ENCODE data around the gene ARHGAP6.
A peak's percentile ranks its signal among the peaks of the same experiment; 100 is the strongest.
"Not testable (repeated sequence)": the region's sequence is repeated elsewhere in the genome, so short reads cannot be mapped to it uniquely, and the experiment has no call there.

Gene ARHGAP6

GRCh38 chrX:11180571-11180970 is 485.1 kb downstream of the ARHGAP6 start:
- no peak for DNase-seq (ENCODE audit: low read depth in 2 of 2)

GRCh38 chrX:11172415-11172814 is 493.3 kb downstream of the ARHGAP6 start:
- DNase-seq (ENCODE audit: low read depth in 2 of 2) = no peak

GRCh38 chrX:11171956-11172355 is 493.8 kb downstream of the ARHGAP6 start:
- no peak for DNase-seq (ENCODE audit: low read depth in 2 of 2)

DNA sequence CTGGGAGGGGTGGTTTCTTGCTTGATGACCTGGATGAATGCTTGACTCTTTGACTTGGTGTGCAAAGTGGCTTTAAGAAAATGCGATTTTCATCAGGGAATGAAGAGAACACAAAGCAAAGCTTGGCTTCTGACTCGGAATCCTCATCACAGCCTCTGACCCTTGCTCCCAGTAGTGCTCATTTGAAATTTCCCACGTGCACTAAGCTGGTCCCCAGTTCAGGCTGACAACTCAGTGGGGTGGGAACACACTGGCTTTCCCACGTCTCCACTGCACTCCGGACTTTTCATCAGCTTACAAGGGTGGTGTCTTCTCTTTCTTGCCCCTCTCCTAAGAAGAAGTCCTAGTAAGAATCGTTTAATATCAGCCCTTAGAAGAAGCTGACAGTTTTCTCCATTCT is 501.3 kb downstream of the ARHGAP6 start:
- DNase-seq (ENCODE audit: low read depth in 2 of 2) = no peak

- no peak for DNase-seq (ENCODE audit: low read depth in 2 of 2)
Observed at GRCh38 chrX:11159149-11159548, 506.6 kb downstream of the ARHGAP6 start.

DNA sequence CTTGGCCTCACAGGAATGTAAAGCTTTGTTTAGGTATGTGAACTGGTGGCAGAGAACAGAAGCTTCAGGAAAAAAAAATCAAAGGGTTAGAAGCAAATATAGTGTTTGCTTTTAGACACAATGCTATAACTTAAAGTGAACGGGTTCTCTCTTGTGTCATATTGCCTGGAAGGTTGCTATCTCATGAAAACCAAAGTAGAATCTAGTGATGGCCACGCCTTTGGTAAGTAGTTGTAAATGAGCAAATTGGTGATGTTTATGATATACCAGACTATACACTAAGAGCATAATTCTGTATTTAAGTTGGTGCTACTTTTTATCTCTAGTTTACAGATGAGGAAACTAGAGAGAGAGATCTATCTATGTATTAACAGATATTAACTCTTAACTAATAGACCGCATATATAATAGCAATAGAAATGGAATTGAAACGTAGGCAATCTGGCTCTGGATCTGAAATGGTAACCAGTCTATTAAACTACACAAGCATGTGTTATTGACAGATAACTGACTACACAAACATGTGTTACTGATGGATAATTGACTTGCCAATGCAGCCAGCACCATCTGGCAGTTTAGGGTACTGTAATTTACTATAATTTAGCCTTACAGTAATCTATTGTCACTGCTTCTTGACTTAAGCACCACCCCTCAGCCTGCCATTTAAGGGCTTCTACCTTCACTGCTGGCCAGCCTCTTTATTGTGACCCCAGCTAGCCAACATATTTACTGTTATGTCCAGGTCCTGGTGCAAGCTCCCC is 513.7 kb downstream of the ARHGAP6 start:
- DNase-seq (ENCODE audit: low read depth in 2 of 2) = no peak

DNA sequence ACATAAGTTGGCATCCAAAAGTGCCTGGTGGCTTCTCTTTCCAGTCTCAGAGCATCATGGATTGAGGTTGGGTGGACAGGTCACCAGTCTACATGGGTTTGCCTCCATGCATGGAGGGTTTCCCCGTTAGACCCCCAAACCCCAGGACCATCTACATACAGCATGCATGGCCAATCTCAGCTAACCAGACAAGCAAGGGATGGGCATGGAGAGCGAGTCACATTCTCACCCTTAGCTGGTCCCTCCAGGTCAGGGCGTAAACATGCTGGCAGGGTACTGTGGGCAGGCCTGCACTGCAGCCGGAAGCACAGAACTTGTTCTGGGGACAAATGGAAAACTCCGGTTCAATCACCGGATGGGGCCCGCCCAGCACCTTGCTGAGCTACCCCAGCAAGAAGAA is 517.3 kb downstream of the ARHGAP6 start:
- no peak for DNase-seq (ENCODE audit: low read depth in 2 of 2)

DNA sequence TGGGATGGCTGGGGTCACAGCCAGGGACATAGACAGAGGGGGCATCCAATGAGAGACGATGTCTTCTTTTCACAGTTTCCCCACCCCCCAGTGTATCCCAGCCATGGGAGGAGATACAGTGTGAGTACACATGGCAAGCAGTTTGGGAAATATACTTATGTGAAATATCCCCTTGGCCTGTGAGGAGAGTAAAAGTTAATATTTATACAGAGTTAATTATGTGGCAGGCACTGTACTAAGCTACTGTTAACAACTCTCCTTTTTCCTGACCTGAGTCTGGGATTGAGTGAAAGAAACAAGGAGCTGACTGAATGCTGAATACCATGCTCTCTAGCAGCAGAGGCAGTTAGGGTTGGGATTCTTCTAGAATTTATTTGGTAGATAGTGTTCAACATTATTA is 519.3 kb downstream of the ARHGAP6 start:
- DNase-seq (ENCODE audit: low read depth in 2 of 2) = no peak

GRCh38 chrX:11143931-11144678 is 521.6 kb downstream of the ARHGAP6 start:
- DNase-seq (ENCODE audit: low read depth in 2 of 2) = peak in 1 of 2 experiments; percentile 11

DNA sequence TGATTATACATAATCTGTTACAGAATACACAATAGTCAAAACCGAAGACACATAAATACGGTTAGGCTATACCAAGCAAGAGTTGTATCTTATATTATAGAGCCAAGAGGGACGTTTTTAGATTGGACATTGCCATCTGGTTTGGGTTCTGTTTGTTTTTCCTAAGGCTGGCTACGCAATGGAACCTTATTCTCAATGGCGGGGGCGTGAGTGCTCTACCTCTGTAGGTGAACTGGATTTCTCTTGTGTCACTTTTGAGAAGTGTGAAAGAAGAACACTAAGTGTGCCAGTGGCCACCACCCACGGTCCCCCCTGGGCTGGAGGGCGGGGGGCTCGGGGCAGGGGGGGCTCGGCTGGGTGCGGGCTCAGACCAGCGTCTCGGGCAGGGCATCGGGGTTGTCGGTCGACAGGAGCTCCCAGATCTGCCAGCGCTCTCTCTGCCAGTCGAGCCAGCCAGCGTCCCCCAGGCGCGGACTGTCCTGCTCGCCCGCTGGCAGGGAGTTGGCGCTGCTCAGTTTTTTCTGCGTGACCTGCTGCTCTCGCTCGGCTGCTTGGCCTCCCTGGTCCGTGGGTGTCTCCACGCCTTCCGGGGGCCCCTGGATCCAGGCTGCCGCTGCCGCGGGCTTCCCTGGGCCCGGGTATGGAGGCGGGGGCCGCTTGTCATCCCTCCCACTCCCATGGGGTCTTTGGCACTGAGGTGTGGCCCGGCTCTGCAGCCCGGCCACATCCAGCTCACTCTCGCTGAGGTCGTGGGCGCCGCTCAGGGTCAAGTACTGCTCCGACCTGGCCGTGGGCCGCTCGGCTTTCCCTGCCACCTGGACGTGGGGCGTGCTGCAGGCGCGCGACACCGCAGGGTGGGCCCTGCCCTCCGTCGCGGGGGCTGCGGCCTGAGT is 527.0 kb downstream of the ARHGAP6 start:
- no peak for DNase-seq (ENCODE audit: low read depth in 2 of 2)

GRCh38 chrX:11137543-11138139 is 528.1 kb downstream of the ARHGAP6 start:
- no peak for DNase-seq (ENCODE audit: low read depth in 2 of 2)

- DNase-seq (ENCODE audit: low read depth in 2 of 2) = no peak
Observed at GRCh38 chrX:11135564-11136185, 530.0 kb downstream of the ARHGAP6 start.

DNA sequence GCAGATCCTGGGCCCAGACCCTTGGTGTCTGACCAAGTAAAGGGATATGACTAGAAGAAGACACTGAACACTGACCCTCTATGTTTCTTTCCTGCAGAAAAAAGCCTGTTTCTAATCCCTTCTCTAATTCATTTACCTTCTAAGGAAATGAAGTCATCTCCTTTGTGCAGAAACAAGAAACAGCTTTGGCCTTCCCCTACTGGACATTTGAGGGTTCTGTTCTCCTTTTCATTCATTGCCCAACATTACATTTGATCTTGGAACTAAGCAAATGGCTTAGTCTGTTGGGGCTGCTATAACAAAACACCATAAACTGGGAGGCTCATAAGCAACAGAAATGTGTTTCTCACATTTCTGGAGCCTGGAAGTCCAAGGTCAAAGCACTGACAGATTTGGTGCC is 534.6 kb downstream of the ARHGAP6 start:
- no peak for DNase-seq (ENCODE audit: low read depth in 2 of 2)

DNA sequence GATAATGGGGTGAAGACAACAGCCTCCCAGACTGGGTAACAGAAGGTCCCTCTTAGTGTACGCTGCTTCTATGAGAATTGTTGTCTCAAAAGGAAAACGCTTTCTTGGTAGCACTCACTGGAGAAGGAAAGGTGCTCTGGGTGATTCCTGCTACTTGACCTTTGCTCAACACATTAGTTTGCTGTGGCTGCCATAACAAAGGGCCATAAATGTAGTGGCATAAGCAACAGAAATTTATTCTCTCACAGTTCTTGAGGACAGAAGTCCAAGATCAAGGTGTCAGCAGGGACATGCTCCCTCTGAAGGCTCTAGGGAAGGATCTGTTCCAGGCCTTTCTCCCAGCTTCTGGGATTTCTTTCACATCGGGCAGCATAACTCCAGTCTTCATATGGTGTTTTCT is 535.6 kb downstream of the ARHGAP6 start:
- DNase-seq (ENCODE audit: low read depth in 2 of 2) = no peak

GRCh38 chrX:11129534-11130105 is 536.1 kb downstream of the ARHGAP6 start:
- no peak for DNase-seq (ENCODE audit: low read depth in 2 of 2)

DNA sequence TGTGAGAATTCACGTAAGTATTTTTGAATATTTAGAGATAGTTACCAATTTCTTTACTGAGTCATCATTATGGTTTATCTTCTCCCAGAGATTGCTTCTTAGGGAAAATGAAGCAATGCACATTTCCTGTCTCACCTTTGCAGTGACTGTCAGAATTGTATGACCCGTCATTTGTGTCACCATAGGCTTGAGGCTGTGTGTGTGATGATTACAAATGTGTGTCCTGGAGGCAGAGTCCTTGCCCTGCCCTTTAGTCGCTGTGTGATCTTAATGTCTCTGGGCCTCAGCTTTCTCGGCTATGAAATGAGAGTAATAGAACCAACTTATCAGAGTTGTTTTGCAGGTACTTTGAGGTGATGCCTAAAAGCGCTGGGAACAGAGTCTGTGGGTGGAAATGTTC is 540.7 kb downstream of the ARHGAP6 start:
- no peak for DNase-seq (ENCODE audit: low read depth in 2 of 2)

- DNase-seq (ENCODE audit: low read depth in 2 of 2) = no peak
Observed at GRCh38 chrX:11124112-11124511, 541.6 kb downstream of the ARHGAP6 start.

DNA sequence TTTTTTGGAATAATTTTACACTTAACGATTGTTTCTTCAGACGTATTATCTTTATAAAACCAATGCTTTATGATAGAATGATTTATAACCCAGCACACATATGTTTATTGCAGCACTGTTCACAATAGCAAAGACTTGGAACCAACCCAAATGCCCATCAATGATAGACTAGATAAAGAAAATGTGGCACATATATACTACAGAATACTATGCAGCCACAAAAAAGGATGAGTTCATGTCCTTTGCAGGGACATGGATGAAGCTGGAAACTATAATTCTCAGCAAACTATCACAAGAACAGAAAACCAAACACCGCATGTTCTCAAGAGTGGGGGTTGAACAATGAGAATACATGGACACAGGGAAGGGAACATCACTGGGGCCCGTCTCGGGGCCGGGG is 542.6 kb downstream of the ARHGAP6 start:
- DNase-seq (ENCODE audit: low read depth in 2 of 2) = not testable (repeated sequence)

- DNase-seq (ENCODE audit: low read depth in 2 of 2) = no peak
Observed at GRCh38 chrX:11119313-11119943, 546.3 kb downstream of the ARHGAP6 start.

GRCh38 chrX:11117745-11118144 is 548.0 kb downstream of the ARHGAP6 start:
- DNase-seq (ENCODE audit: low read depth in 2 of 2) = no peak

DNA sequence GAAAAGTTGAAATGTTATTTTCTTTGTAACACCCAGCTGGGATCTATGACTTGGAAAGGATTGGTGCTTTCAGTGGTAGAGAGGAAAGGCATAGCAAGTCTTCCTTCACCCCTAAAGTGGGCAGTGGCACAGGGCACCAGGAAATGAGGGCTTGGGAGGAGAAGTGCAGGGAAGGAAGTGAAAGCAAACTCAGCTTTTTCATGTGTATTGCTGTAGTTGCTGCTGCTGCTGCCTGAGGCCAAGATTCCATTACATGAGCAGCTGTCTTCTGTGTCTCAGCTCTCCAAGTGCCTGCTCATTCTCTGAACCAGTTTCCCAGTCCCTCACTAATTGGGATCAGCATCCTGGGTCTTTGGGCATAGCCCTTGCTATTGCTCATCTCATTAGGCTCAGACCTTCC is 552.0 kb downstream of the ARHGAP6 start:
- DNase-seq (ENCODE audit: low read depth in 2 of 2) = no peak

Measured in stimulated activated CD4-positive, alpha-beta T cell treated with anti-CD3 and anti-CD28 coated beads, Interleukin-12 subunit alpha, Interleukin-12 subunit beta, amount 100 ng/mL, for 24 hours (primary cell).